ENCODE measurements around the gene FXYD7.

Gene FXYD7

GRCh38 chr19:35098413-35099049, 44.5 kb upstream of the FXYD7 start:
- no peak for TF ChIP-seq GLIS3 (CRISPR knock-in tag; IDR thresholded peaks at IDR 0.05)
- no peak for TF ChIP-seq TSHZ2 (CRISPR knock-in tag; IDR thresholded peaks at IDR 0.05)
- no peak for TF ChIP-seq PPARA (CRISPR knock-in tag; IDR thresholded peaks at IDR 0.05; ENCODE audit: borderline replicate concordance)
- TF ChIP-seq BACH2 (CRISPR knock-in tag; IDR thresholded peaks at IDR 0.05; ENCODE audit: borderline replicate concordance), result no peak
- TF ChIP-seq ZC3H10 (CRISPR knock-in tag; IDR thresholded peaks at IDR 0.05), result no peak
- TF ChIP-seq CREB5 (CRISPR knock-in tag; IDR thresholded peaks at IDR 0.05; ENCODE audit: low read depth), result no peak
- no peak for TF ChIP-seq ISL1 (CRISPR knock-in tag; IDR thresholded peaks at IDR 0.05)
- no peak for TF ChIP-seq ZNF70 (CRISPR knock-in tag; IDR thresholded peaks at IDR 0.05)
- TF ChIP-seq SNAI2 (CRISPR knock-in tag; IDR thresholded peaks at IDR 0.05), result no peak
- TF ChIP-seq ZNF8 (CRISPR knock-in tag; IDR thresholded peaks at IDR 0.05), result no peak
- no peak for ATAC-seq

- no peak for ATAC-seq
- TF ChIP-seq SNAI2 (CRISPR knock-in tag; IDR thresholded peaks at IDR 0.05), result no peak
- no peak for TF ChIP-seq RARB (CRISPR knock-in tag; IDR thresholded peaks at IDR 0.05)
- no peak for TF ChIP-seq PATZ1 (CRISPR knock-in tag; IDR thresholded peaks at IDR 0.05; ENCODE audit: borderline replicate concordance)
- TF ChIP-seq ZNF70 (CRISPR knock-in tag; IDR thresholded peaks at IDR 0.05), result no peak
- TF ChIP-seq ZFP3 (CRISPR knock-in tag; IDR thresholded peaks at IDR 0.05), result no peak
- TF ChIP-seq TSHZ2 (CRISPR knock-in tag; IDR thresholded peaks at IDR 0.05), result no peak
Observed at GRCh38 chr19:35099155-35099896, 43.7 kb upstream of the FXYD7 start.

GRCh38 chr19:35099897-35100275, 43.2 kb upstream of the FXYD7 start:
- ATAC-seq, result no peak
- TF ChIP-seq PATZ1 (CRISPR knock-in tag; IDR thresholded peaks at IDR 0.05; ENCODE audit: borderline replicate concordance) (no peak), ZNF8 (CRISPR knock-in tag; IDR thresholded peaks at IDR 0.05) (no peak), ZC3H10 (CRISPR knock-in tag; IDR thresholded peaks at IDR 0.05) (no peak), ARNTL (CRISPR knock-in tag; IDR thresholded peaks at IDR 0.05; ENCODE audit: borderline replicate concordance, low read depth) (no peak), TSHZ2 (CRISPR knock-in tag; IDR thresholded peaks at IDR 0.05) (no peak), ESRRG (CRISPR knock-in tag; IDR thresholded peaks at IDR 0.05) (no peak), ZNF565 (CRISPR knock-in tag; conservative IDR thresholded peaks at IDR 0.05; ENCODE audit: low read depth) (no peak), ZNF70 (CRISPR knock-in tag; IDR thresholded peaks at IDR 0.05) (no peak), BACH2 (CRISPR knock-in tag; IDR thresholded peaks at IDR 0.05; ENCODE audit: borderline replicate concordance) (no peak), ISL1 (CRISPR knock-in tag; IDR thresholded peaks at IDR 0.05) (no peak), TOX (CRISPR knock-in tag; IDR thresholded peaks at IDR 0.05; ENCODE audit: borderline replicate concordance) (no peak), ZFP3 (CRISPR knock-in tag; IDR thresholded peaks at IDR 0.05) (no peak), TCF4 (CRISPR knock-in tag; IDR thresholded peaks at IDR 0.05; ENCODE audit: borderline replicate concordance) (no peak), SNAI2 (CRISPR knock-in tag; IDR thresholded peaks at IDR 0.05) (no peak), CREB5 (CRISPR knock-in tag; IDR thresholded peaks at IDR 0.05; ENCODE audit: low read depth) (no peak), GLIS3 (CRISPR knock-in tag; IDR thresholded peaks at IDR 0.05) (no peak)
